ENCODE data around the gene DUSP15. TPM values are rescaled to one million over a fixed set of nuclear protein-coding genes. Genes with fewer than 3 reads are reported as not detected.

Gene DUSP15
- total RNA-seq, 1 experiment from 2014 or later: not detected

- DNase-seq (ENCODE audit: low read depth, low spot score): no peak
- no peak overlapping the region for H3K27ac ChIP-seq (ENCODE audit: low read depth, low read length)
- no peak overlapping the region for H2AFZ ChIP-seq (ENCODE audit: low read depth, low read length, poor library complexity, severe bottlenecking)
- CTCF ChIA-PET: no interaction called here
- intact Hi-C loops (cut with micrococcal nuclease): no loop called here
- no peaks in the 10 kb centered on the region for H3K79me2 ChIP-seq (ENCODE audit: insufficient read depth, low read length)
- H3K9me3 ChIP-seq (ENCODE audit: control insufficient read depth in 1 of 2, insufficient read depth in 1 of 2, low read depth in 1 of 2, low read length in 2 of 2): no peaks in the 10 kb centered on the region
- H3K4me3 ChIP-seq (replicated peaks in 1 of 2; ENCODE audit: low read depth in 1 of 2, low read length in 2 of 2): no peak overlapping the region
- RAD21 ChIA-PET (ENCODE audit: low non-redundant PET in 1 of 2, low total read pairs in 2 of 2, uncharacterized antibody in 2 of 2, unreplicated experiment in 2 of 2): no interaction called here
- POLR2A ChIA-PET: no interaction called here
- ATAC-seq: no peak
- H3K9ac ChIP-seq (ENCODE audit: low read length): no peak overlapping the region
- H3K36me3 ChIP-seq (ENCODE audit: control insufficient read depth in 1 of 2, insufficient read depth in 2 of 2, low read length in 2 of 2): no peaks in the 10 kb centered on the region
- no peak for TF ChIP-seq POLR2AphosphoS5 (IDR thresholded peaks at IDR 0.05; ENCODE audit: low read depth, low read length)
- TF ChIP-seq ZBTB33 (IDR thresholded peaks at IDR 0.05; ENCODE audit: extremely low read depth, insufficient replicate concordance, low read length): no peak
- TF ChIP-seq ZNF274 (IDR thresholded peaks at IDR 0.05; ENCODE audit: low read depth, low read length): no peak
- TF ChIP-seq CBX3 (IDR thresholded peaks at IDR 0.05; ENCODE audit: low read depth): no peak
- TF ChIP-seq REST (IDR thresholded peaks at IDR 0.05; ENCODE audit: low read depth): no peak
- no peak for TF ChIP-seq POLR2A (IDR thresholded peaks at IDR 0.05; ENCODE audit: borderline replicate concordance, extremely low read depth, insufficient read depth, insufficient read length)
- TF ChIP-seq CEBPB (IDR thresholded peaks at IDR 0.05; ENCODE audit: low read depth): no peak
- TF ChIP-seq YY1 (IDR thresholded peaks at IDR 0.05; ENCODE audit: extremely low read depth, insufficient replicate concordance, low read depth, low read length): no peak
- BruUV-seq (replicated peaks): no TSS peak
- no peak overlapping the region for H3K4me2 ChIP-seq (ENCODE audit: low read length)
- H3K27me3 ChIP-seq (ENCODE audit: insufficient read depth, low read length): no peaks in the 10 kb centered on the region
- H3K9me2 ChIP-seq (ENCODE audit: insufficient read depth): no peaks in the 10 kb centered on the region
- H4K20me1 ChIP-seq (ENCODE audit: insufficient read depth): no peaks in the 10 kb centered on the region
- H3K4me1 ChIP-seq (ENCODE audit: control insufficient read depth in 1 of 2, insufficient read depth in 2 of 2, low read length in 2 of 2): no peaks in the 10 kb centered on the region
Observed at GRCh38 chr20:31869673-31869941, 720 bp downstream of the DUSP15 start.
